Panc1 (cell line): ENCODE measurements around the gene BRF1.

Experiments used
- POLR2AphosphoS5 ChIP-seq: IDR thresholded peaks from 2 replicates; pipeline ENCODE4 v1.6.1; 2012; ENCODE audit warnings: mild to moderate bottlenecking, low read depth, low read length, moderate library complexity
- REST ChIP-seq, 2 experiments: IDR thresholded peaks; 2 replicates each; pipeline ENCODE4 v1.6.1; 2011 to 2012; ENCODE audit warnings: low read depth in 2 of 2, control low read depth in 1 of 2, low read length in 1 of 2, mild to moderate bottlenecking in 1 of 2, moderate library complexity in 1 of 2; ENCODE audit not compliant: insufficient read depth in 1 of 2
- SIN3A ChIP-seq: IDR thresholded peaks from 2 replicates; pipeline ENCODE4 v1.6.1; 2012; ENCODE audit warnings: low read depth, mild to moderate bottlenecking, low read length, moderate library complexity, borderline replicate concordance; ENCODE audit not compliant: insufficient read depth
- TF ChIP-seq, protein P1 (sequence below): fragments of 450-650 bp; IDR thresholded peaks from 2 replicates; pipeline ENCODE4 v1.5.1; 2017; ENCODE audit warnings: mild to moderate bottlenecking

DNA sequence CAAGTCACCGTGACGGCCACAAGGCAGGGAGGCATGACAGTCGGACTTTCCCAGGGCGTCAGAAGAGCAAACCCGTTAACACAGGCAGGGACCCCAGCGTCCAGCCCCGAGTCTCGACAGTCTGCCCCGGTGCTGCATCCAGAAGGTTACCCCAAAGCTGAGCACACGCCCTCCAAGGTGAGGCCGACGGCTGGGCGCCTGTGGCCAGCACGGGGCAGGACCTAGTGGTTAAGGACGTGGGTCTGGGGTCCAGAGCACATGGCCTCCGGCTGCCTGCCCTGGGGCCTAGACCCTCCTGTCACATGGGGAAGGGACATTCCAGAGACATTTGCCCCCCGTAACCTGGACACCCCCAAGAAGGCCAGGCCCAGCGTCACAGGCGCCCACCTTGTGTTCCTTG lies 82.2 kb downstream of the BRF1 start:
- TF ChIP-seq, protein P1, sequence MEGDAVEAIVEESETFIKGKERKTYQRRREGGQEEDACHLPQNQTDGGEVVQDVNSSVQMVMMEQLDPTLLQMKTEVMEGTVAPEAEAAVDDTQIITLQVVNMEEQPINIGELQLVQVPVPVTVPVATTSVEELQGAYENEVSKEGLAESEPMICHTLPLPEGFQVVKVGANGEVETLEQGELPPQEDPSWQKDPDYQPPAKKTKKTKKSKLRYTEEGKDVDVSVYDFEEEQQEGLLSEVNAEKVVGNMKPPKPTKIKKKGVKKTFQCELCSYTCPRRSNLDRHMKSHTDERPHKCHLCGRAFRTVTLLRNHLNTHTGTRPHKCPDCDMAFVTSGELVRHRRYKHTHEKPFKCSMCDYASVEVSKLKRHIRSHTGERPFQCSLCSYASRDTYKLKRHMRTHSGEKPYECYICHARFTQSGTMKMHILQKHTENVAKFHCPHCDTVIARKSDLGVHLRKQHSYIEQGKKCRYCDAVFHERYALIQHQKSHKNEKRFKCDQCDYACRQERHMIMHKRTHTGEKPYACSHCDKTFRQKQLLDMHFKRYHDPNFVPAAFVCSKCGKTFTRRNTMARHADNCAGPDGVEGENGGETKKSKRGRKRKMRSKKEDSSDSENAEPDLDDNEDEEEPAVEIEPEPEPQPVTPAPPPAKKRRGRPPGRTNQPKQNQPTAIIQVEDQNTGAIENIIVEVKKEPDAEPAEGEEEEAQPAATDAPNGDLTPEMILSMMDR: no peak
- TF ChIP-seq POLR2AphosphoS5: no peak
- TF ChIP-seq SIN3A: no peak
- TF ChIP-seq REST (IDR thresholded peaks at IDR 0.05; ENCODE audit: insufficient read depth in 1 of 2, low read depth in 2 of 2, low read length in 1 of 2): no peak
